Measurements from ENCODE around the gene FOXK2.

DNA sequence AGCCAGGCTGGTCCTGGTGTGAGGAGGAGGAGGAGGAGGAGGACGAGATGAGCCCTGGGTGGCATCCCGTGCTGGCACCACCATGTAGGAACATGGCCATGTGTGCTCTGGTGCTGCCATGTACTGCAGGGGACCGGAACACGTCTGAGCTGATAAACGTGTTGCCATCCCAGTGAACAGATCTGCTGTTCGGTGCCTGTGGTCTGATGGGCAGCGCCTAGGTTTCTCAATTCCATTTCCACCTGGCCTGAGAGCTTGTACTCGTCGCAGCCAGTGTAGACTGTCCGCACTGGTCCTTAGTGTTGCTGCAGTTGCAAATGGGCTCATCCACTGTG lies 28.4 kb upstream of the FOXK2 start:
- TF ChIP-seq POLR2A (IDR thresholded peaks at IDR 0.05) (no peak), POLR2AphosphoS5 (IDR thresholded peaks at IDR 0.05) (no peak)
- TF ChIP-seq, protein P1, sequence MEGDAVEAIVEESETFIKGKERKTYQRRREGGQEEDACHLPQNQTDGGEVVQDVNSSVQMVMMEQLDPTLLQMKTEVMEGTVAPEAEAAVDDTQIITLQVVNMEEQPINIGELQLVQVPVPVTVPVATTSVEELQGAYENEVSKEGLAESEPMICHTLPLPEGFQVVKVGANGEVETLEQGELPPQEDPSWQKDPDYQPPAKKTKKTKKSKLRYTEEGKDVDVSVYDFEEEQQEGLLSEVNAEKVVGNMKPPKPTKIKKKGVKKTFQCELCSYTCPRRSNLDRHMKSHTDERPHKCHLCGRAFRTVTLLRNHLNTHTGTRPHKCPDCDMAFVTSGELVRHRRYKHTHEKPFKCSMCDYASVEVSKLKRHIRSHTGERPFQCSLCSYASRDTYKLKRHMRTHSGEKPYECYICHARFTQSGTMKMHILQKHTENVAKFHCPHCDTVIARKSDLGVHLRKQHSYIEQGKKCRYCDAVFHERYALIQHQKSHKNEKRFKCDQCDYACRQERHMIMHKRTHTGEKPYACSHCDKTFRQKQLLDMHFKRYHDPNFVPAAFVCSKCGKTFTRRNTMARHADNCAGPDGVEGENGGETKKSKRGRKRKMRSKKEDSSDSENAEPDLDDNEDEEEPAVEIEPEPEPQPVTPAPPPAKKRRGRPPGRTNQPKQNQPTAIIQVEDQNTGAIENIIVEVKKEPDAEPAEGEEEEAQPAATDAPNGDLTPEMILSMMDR (IDR thresholded peaks at IDR 0.05) = no peak

Data from upper lobe of left lung (tissue), 4 donors.